Lung (tissue), 12 donors: ENCODE measurements around the gene ZNF777. TPM values are rescaled to one million over a fixed set of nuclear protein-coding genes. Genes with fewer than 3 reads are reported as not detected.

Source experiments
- ATAC-seq: fragments of 200-7000 bp; cut with Tn5 transposase; one replicate; pipeline ENCODE4 v1.9.1; 2020; ENCODE audit warnings: moderate number of reproducible peaks; ENCODE audit not compliant: insufficient read depth, low FRiP score
- DNase-seq, 3 donors: peaks; one replicate each; pipeline ENCODE4 v3.0.0-alpha.2; 2013 to 2017
- H3K27ac ChIP-seq, 2 donors: one replicate each; pipeline ENCODE4 v1.5.1; 2013; ENCODE audit warnings: mild to moderate bottlenecking in 2 of 2, moderate library complexity in 2 of 2, control low read depth in 1 of 2, inconsistent platforms in 1 of 2, low read depth in 1 of 2, low read length in 1 of 2
- H3K27me3 ChIP-seq, 3 donors: one replicate each; pipeline ENCODE4 v1.5.1; 2013; ENCODE audit warnings: low read length in 2 of 3; ENCODE audit not compliant: control insufficient read depth in 3 of 3, insufficient read depth in 3 of 3
- H3K36me3 ChIP-seq, 4 donors: one replicate each; pipeline ENCODE4 v1.5.1; 2013; ENCODE audit warnings: low read length in 4 of 4, mild to moderate bottlenecking in 1 of 4, moderate library complexity in 1 of 4; ENCODE audit not compliant: control insufficient read depth in 4 of 4, insufficient read depth in 4 of 4
- H3K4me1 ChIP-seq, 5 donors: one replicate each; pipeline ENCODE4 v1.5.1; 2013; ENCODE audit warnings: low read length in 5 of 5, mild to moderate bottlenecking in 2 of 5, moderate library complexity in 1 of 5; ENCODE audit not compliant: control insufficient read depth in 5 of 5, insufficient read depth in 5 of 5
- H3K4me3 ChIP-seq: one replicate; pipeline ENCODE4 v1.5.1; 2013; ENCODE audit warnings: mild to moderate bottlenecking, control low read depth, moderate library complexity
- H3K9ac ChIP-seq, 2 donors: one replicate each; pipeline ENCODE4 v1.5.1; 2013; ENCODE audit warnings: low read length in 2 of 2, control low read depth in 1 of 2; ENCODE audit not compliant: insufficient read depth in 1 of 2
- H3K9me3 ChIP-seq, 4 donors: one replicate each; pipeline ENCODE4 v1.5.1; 2013; ENCODE audit warnings: low read length in 3 of 4, mild to moderate bottlenecking in 1 of 4, moderate library complexity in 1 of 4; ENCODE audit not compliant: control insufficient read depth in 4 of 4, insufficient read depth in 3 of 4
- CTCF ChIP-seq: IDR thresholded peaks from 2 replicates; pipeline ENCODE4 v1.5.1; 2012; ENCODE audit warnings: mild to moderate bottlenecking; ENCODE audit errors: control extremely low read depth, extremely low read depth
- WGBS, 2 donors: extraction: QIAGEN DNeasy Blood & Tissue Kit; methylation state at CpG; one replicate each; pipeline ENCODE4 v1.1.7; 2013; 5-methylcytosine and 5-hydroxymethylcytosine counted together
- polyA plus RNA-seq, 2 donors: library from polyadenylated mRNA; stranded (reverse); fragments of 200-250 nt; gene quantifications; one replicate each; pipeline ENCODE4 v1.2.1, GENCODE V29; 2013
- total RNA-seq, 2 donors: library from RNA; depleted of rRNA in 1 of 2; stranded (reverse); fragments of >200 nt in 1 of 2; gene quantifications; one replicate each; pipeline ENCODE4 v1.2.1, GENCODE V29; 2014 to 2021
- donor health status: control.
- donor health status: control.
- donor health status: Bipolar disorder and iron deficiency.
- donor health status: healthy.
- donor health status: DM: yes; HTN: yes; CAD: no.

The ZNF777 gene
- total and polyA plus RNA-seq, 4 donors: 7.6 to 12.3 (median 8.6) TPM

GRCh38 chr7:149444287-149444686, 16.6 kb downstream of the ZNF777 start:
- ATAC-seq (no peak), DNase-seq (no peak)
- no peaks in the 10 kb centered on the region for H3K27me3 ChIP-seq
- H3K4me1 ChIP-seq: peaks cover 0 to 1% (median 0%) of the 10 kb centered on the region in 5 donors
- H3K9ac ChIP-seq: no peak overlapping the region
- H3K36me3 ChIP-seq: peaks cover 11 to 31% (median 15%) of the 10 kb centered on the region in 4 donors
- H3K4me3 ChIP-seq: no peak overlapping the region
- no peaks in the 10 kb centered on the region for H3K9me3 ChIP-seq
- no peak overlapping the region for H3K27ac ChIP-seq
- no peak for TF ChIP-seq CTCF
- 78 to 80% methylated on average over 6 of the region's 6 CpGs for WGBS, 2 donors

GRCh38 chr7:149443523-149443922, 17.3 kb downstream of the ZNF777 start:
- ATAC-seq: no peak
- DNase-seq: no peak
- peaks cover 4 to 25% (median 12%) of the 10 kb centered on the region in 4 donors for H3K36me3 ChIP-seq
- no peak for TF ChIP-seq CTCF
- H3K9me3 ChIP-seq: no peaks in the 10 kb centered on the region
- peaks cover 0 to 1% (median 0%) of the 10 kb centered on the region in 5 donors for H3K4me1 ChIP-seq
- H3K27ac ChIP-seq: no peak overlapping the region
- no peak overlapping the region for H3K9ac ChIP-seq
- no peaks in the 10 kb centered on the region for H3K27me3 ChIP-seq
- H3K4me3 ChIP-seq: no peak overlapping the region
- WGBS, 2 donors: 97 to 98% methylated on average over 7 of the region's 7 CpGs

GRCh38 chr7:149442924-149443323, 17.9 kb downstream of the ZNF777 start:
- no peaks in the 10 kb centered on the region for H3K9me3 ChIP-seq

More at GRCh38 chr7:149442924-149443323, 17.9 kb downstream of the ZNF777 start:
- ATAC-seq: no peak
- no peak for TF ChIP-seq CTCF
- Histone ChIP-seq H3K36me3 (peaks cover 4 to 25% (median 12%) of the 10 kb centered on the region in 4 donors), H3K27ac (no peak overlapping the region), H3K4me1 (peaks cover 0 to 1% (median 0%) of the 10 kb centered on the region in 5 donors), H3K27me3 (no peaks in the 10 kb centered on the region), H3K9ac (no peak overlapping the region), H3K4me3 (no peak overlapping the region)
- no peak for DNase-seq
- WGBS, 2 donors: 80 to 97% methylated on average over 3 of the region's 3 CpGs
